Endothelial cell of umbilical vein (primary cell): ENCODE data around the gene PHLPP1.

Source experiments
- EZH2 ChIP-seq: IDR thresholded peaks from 2 replicates; pipeline ENCODE4 v1.6.1; 2012; ENCODE audit warnings: borderline replicate concordance, low read depth, mild to moderate bottlenecking, moderate library complexity, low read length, inconsistent platforms; ENCODE audit not compliant: severe bottlenecking
- JUN ChIP-seq: IDR thresholded peaks from 2 replicates; pipeline ENCODE4 v1.6.1; 2011; ENCODE audit warnings: borderline replicate concordance, low read depth; ENCODE audit not compliant: insufficient read length, insufficient read depth
- MYC ChIP-seq: IDR thresholded peaks from one replicate; pipeline ENCODE4 v1.6.1; 2011; ENCODE audit warnings: mild to moderate bottlenecking, low read depth, low read length
- POLR2A ChIP-seq: IDR thresholded peaks from 2 replicates; pipeline ENCODE4 v1.6.1; 2012; ENCODE audit warnings: low read depth, mild to moderate bottlenecking, control low read depth, low read length
- POLR2AphosphoS5 ChIP-seq: IDR thresholded peaks from 2 replicates; pipeline ENCODE4 v1.6.1; 2012; ENCODE audit warnings: low read depth, mild to moderate bottlenecking, control low read depth, low read length, moderate library complexity; ENCODE audit not compliant: insufficient read depth
- TF ChIP-seq, protein P1 (sequence below), 2 donors: IDR thresholded peaks; 1 replicate in 1 of 2; 2 replicates in 1 of 2; pipeline ENCODE4 v1.5.1; 2011; ENCODE audit warnings: low read length in 2 of 2, mild to moderate bottlenecking in 2 of 2, moderate library complexity in 2 of 2, control low read depth in 1 of 2, inconsistent platforms in 1 of 2, low read depth in 1 of 2; ENCODE audit not compliant: insufficient read depth in 1 of 2; ENCODE audit errors: extremely low read depth in 1 of 2
- TF ChIP-seq, protein P2 (sequence below): IDR thresholded peaks from 2 replicates; pipeline ENCODE4 v1.6.1; 2011; ENCODE audit not compliant: insufficient read depth, insufficient read length

DNA sequence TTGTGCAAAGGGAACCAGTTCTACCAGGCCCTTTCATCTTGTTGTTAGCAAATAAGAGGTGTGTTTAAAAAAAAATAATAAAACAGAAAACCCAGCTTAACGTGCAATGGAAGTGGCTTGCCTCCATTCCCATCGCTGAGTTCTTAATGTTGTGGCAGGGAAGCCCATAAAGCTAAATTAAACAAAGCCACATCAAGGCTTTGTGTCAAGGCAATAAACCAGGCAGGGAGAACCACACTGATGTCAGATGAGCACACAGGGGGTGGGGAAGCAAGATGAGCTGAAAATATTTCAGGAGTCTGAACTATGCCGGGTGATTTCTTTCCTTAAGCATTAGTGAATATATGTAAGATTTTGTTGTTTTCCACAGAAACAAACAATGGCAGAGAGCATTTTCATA, 73.5 kb downstream of the PHLPP1 start:
- TF ChIP-seq, protein P1, sequence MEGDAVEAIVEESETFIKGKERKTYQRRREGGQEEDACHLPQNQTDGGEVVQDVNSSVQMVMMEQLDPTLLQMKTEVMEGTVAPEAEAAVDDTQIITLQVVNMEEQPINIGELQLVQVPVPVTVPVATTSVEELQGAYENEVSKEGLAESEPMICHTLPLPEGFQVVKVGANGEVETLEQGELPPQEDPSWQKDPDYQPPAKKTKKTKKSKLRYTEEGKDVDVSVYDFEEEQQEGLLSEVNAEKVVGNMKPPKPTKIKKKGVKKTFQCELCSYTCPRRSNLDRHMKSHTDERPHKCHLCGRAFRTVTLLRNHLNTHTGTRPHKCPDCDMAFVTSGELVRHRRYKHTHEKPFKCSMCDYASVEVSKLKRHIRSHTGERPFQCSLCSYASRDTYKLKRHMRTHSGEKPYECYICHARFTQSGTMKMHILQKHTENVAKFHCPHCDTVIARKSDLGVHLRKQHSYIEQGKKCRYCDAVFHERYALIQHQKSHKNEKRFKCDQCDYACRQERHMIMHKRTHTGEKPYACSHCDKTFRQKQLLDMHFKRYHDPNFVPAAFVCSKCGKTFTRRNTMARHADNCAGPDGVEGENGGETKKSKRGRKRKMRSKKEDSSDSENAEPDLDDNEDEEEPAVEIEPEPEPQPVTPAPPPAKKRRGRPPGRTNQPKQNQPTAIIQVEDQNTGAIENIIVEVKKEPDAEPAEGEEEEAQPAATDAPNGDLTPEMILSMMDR (IDR thresholded peaks at IDR 0.05; ENCODE audit: extremely low read depth in 1 of 2, insufficient read depth in 1 of 2, low read depth in 1 of 2, low read length in 2 of 2): no peak
- TF ChIP-seq EZH2: no peak
- no peak for TF ChIP-seq JUN
- no peak for TF ChIP-seq POLR2A
- TF ChIP-seq MYC: no peak
- TF ChIP-seq POLR2AphosphoS5: no peak
- TF ChIP-seq, protein P2, sequence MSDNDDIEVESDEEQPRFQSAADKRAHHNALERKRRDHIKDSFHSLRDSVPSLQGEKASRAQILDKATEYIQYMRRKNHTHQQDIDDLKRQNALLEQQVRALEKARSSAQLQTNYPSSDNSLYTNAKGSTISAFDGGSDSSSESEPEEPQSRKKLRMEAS: no peak
